Mammary epithelial cell (primary cell): Measurements from ENCODE around the gene NUP210.

Experiments
- CTCF ChIP-seq, 2 donors: IDR thresholded peaks in 1 of 2; conservative IDR thresholded peaks in 1 of 2; 2 replicates each; pipeline ENCODE4 v1.5.1; 2011 to 2012; ENCODE audit warnings: inconsistent platforms in 2 of 2, low read length in 2 of 2, mild to moderate bottlenecking in 2 of 2, control low read depth in 1 of 2, low read depth in 1 of 2; ENCODE audit not compliant: insufficient read depth in 1 of 2; ENCODE audit errors: extremely low read depth in 1 of 2
- EZH2 ChIP-seq: IDR thresholded peaks from 2 replicates; pipeline ENCODE4 v1.6.1; 2012; ENCODE audit warnings: low read length, inconsistent platforms, borderline replicate concordance

- no peak for TF ChIP-seq CTCF (conservative IDR thresholded peaks at IDR 0.05 in 1 of 2, IDR thresholded peaks at IDR 0.05 in 1 of 2; ENCODE audit: extremely low read depth in 1 of 2, insufficient read depth in 1 of 2, low read depth in 1 of 2, low read length in 2 of 2)
- no peak for TF ChIP-seq EZH2
These were observed 55.4 kb downstream of the NUP210 start for GRCh38 chr3:13364602-13365271.
